Panc1 (cell line): ENCODE results near the gene HLTF. TPM values are rescaled to one million over a fixed set of nuclear protein-coding genes. Genes with fewer than 3 reads are reported as not detected.

Experiments used
- ATAC-seq: fragments of 200-7000 bp; cut with Tn5 transposase; 2 replicates; pipeline ENCODE4 v1.9.1; 2020; ENCODE audit warnings: mild to moderate bottlenecking, moderate library complexity
- BruUV-seq: library from RNA; stranded (reverse); fragments of 400-500 nt; replicated peaks from 2 replicates; lab custom pipeline; 2021; lab: Mats Ljungman, UMichigan
- CTCF ChIA-PET: fragments of 300-600 bp; sonication (Branson Sonifier 250); formaldehyde crosslinking; loops from one replicate; lab custom pipeline; 2022; ENCODE audit warnings: antibody characterized with exemption; lab: Charles Lee
- POLR2A ChIA-PET: fragments of 300-600 bp; sonication (Branson Sonifier 250); formaldehyde crosslinking; loops from one replicate; lab custom pipeline; 2022; ENCODE audit warnings: antibody characterized with exemption; lab: Charles Lee
- DNase-seq: peaks from one replicate; pipeline ENCODE4 v3.0.0-alpha.2; 2010; ENCODE audit warnings: low read depth, low spot score
- H3K27ac ChIP-seq: 2 replicates; pipeline ENCODE4 v1.5.1; 2011; ENCODE audit warnings: mild to moderate bottlenecking, low read length, inconsistent platforms
- H3K27me3 ChIP-seq: fragments of 200-500 bp; sonication (Bioruptor generic); 2 replicates; pipeline ENCODE4 v1.6.0; 2014; ENCODE audit warnings: low read length, inconsistent platforms; ENCODE audit not compliant: control insufficient read depth, insufficient read depth
- H3K36me3 ChIP-seq: fragments of 200-500 bp; sonication (Bioruptor generic); 2 replicates; pipeline ENCODE4 v1.5.1; 2014; ENCODE audit warnings: inconsistent platforms, mild to moderate bottlenecking, low read length, moderate library complexity; ENCODE audit not compliant: control insufficient read depth, insufficient read depth
- H3K4me1 ChIP-seq: 2 replicates; pipeline ENCODE4 v1.5.1; 2011; ENCODE audit warnings: inconsistent platforms, mild to moderate bottlenecking, low read length, moderate library complexity; ENCODE audit not compliant: control insufficient read depth, insufficient read depth
- H3K4me3 ChIP-seq, 2 experiments: 2 replicates each; pipeline ENCODE4 v1.5.1; 2011 to 2012; ENCODE audit warnings: low read depth in 2 of 2, low read length in 2 of 2, mild to moderate bottlenecking in 2 of 2, inconsistent platforms in 1 of 2, moderate library complexity in 1 of 2
- H3K9me3 ChIP-seq: fragments of 200-500 bp; sonication (Bioruptor generic); 2 replicates; pipeline ENCODE4 v1.5.1; 2014; ENCODE audit warnings: low read depth, mild to moderate bottlenecking, inconsistent platforms, low read length, moderate library complexity; ENCODE audit not compliant: control insufficient read depth, insufficient read depth
- POLR2AphosphoS5 ChIP-seq: IDR thresholded peaks from 2 replicates; pipeline ENCODE4 v1.6.1; 2012; ENCODE audit warnings: mild to moderate bottlenecking, low read depth, low read length, moderate library complexity
- REST ChIP-seq, 2 experiments: IDR thresholded peaks; 2 replicates each; pipeline ENCODE4 v1.6.1; 2011 to 2012; ENCODE audit warnings: low read depth in 2 of 2, control low read depth in 1 of 2, low read length in 1 of 2, mild to moderate bottlenecking in 1 of 2, moderate library complexity in 1 of 2; ENCODE audit not compliant: insufficient read depth in 1 of 2
- SIN3A ChIP-seq: IDR thresholded peaks from 2 replicates; pipeline ENCODE4 v1.6.1; 2012; ENCODE audit warnings: low read depth, mild to moderate bottlenecking, low read length, moderate library complexity, borderline replicate concordance; ENCODE audit not compliant: insufficient read depth
- TCF7L2 ChIP-seq: IDR thresholded peaks from 2 replicates; pipeline ENCODE4 v1.6.1; 2011; ENCODE audit warnings: mild to moderate bottlenecking, low read depth, low read length, inconsistent platforms
- in situ Hi-C: cut with HindIII; loops from 2 replicates; pipeline ENCODE4 v1.10.0; 2016; ENCODE audit warnings: low sequenced_read_pairs, low pct_unique_long_range_greater_than_20kb
- intact Hi-C: fragments of 100-400 bp; cut with micrococcal nuclease; formaldehyde crosslinking; loops from one replicate; pipeline ENCODE4 v1.10.0; 2022; ENCODE audit not compliant: unreplicated experiment
- total RNA-seq: library from RNA; stranded (reverse); gene quantifications from one replicate; pipeline ENCODE4 v1.2.1, GENCODE V29; 2021; ENCODE audit not compliant: unreplicated experiment
- TF ChIP-seq, protein P1 (sequence below): fragments of 450-650 bp; IDR thresholded peaks from 2 replicates; pipeline ENCODE4 v1.5.1; 2017; ENCODE audit warnings: mild to moderate bottlenecking

The HLTF gene
- total RNA-seq, 1 experiment from 2014 or later, result 106 TPM

- in situ Hi-C loops, result no loop called here
- Histone ChIP-seq H3K9me3 (no peaks in the 10 kb centered on the region), H3K4me1 (0 out of 2 replicates have a peak, but pooled peaks cover under 1% of the 10 kb centered on the region), H3K4me3 (no peak overlapping the region), H3K27me3 (no peaks in the 10 kb centered on the region), H3K36me3 (no peaks in the 10 kb centered on the region), H3K27ac (no peak overlapping the region)
- TF ChIP-seq TCF7L2 (no peak), SIN3A (no peak), POLR2AphosphoS5 (no peak), REST (IDR thresholded peaks at IDR 0.05; ENCODE audit: insufficient read depth in 1 of 2, low read depth in 2 of 2, low read length in 1 of 2) (no peak)
- TF ChIP-seq, protein P1, sequence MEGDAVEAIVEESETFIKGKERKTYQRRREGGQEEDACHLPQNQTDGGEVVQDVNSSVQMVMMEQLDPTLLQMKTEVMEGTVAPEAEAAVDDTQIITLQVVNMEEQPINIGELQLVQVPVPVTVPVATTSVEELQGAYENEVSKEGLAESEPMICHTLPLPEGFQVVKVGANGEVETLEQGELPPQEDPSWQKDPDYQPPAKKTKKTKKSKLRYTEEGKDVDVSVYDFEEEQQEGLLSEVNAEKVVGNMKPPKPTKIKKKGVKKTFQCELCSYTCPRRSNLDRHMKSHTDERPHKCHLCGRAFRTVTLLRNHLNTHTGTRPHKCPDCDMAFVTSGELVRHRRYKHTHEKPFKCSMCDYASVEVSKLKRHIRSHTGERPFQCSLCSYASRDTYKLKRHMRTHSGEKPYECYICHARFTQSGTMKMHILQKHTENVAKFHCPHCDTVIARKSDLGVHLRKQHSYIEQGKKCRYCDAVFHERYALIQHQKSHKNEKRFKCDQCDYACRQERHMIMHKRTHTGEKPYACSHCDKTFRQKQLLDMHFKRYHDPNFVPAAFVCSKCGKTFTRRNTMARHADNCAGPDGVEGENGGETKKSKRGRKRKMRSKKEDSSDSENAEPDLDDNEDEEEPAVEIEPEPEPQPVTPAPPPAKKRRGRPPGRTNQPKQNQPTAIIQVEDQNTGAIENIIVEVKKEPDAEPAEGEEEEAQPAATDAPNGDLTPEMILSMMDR, result no peak
- intact Hi-C loops, result no loop called here
- BruUV-seq, result no TSS peak
- DNase-seq (no peak), ATAC-seq (no peak)
- CTCF ChIA-PET, result no interaction called here
- POLR2A ChIA-PET, result no interaction called here
These were observed 5.7 kb upstream of the HLTF start for GRCh38 chr3:149091983-149092382.

DNA sequence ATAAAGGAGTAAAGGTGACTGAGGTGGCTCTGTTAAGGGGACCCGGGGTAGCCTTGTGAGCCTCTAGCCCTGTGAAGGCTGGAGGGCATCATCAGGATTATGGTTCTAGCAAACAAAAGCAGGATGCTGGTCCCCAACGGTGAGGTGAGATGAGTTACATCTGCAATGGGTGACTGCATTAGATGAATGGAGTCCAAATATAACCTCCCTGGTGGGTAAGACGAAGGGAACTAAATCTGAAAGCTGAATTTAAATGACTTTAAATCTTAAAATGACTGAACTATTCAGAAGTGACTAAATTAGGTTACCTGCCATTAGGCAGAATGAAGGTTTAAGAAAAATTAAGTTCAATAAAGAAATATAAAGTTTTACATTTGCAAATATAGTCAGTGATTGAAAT is 4.6 kb upstream of the HLTF start:
- Histone ChIP-seq H3K27me3 (no peaks in the 10 kb centered on the region), H3K27ac (no peak overlapping the region), H3K4me3 (no peak overlapping the region), H3K36me3 (no peaks in the 10 kb centered on the region; the same call in 1 of the 2 replicates), H3K9me3 (no peaks in the 10 kb centered on the region), H3K4me1 (0 out of 2 replicates have a peak, but pooled peaks cover 4% of the 10 kb centered on the region)
- ATAC-seq (no peak), DNase-seq (no peak)
- TF ChIP-seq SIN3A, result no peak
- TF ChIP-seq TCF7L2, result no peak
- TF ChIP-seq REST (IDR thresholded peaks at IDR 0.05; ENCODE audit: insufficient read depth in 1 of 2, low read depth in 2 of 2, low read length in 1 of 2), result no peak
- TF ChIP-seq POLR2AphosphoS5, result no peak
- TF ChIP-seq, protein P1, result no peak
- intact Hi-C loops, result no loop called here
- POLR2A ChIA-PET, result no interaction called here
- in situ Hi-C loops, result no loop called here
- BruUV-seq, result no TSS peak
- CTCF ChIA-PET, result no interaction called here
